ENCODE results near the gene MTMR12.

Gene MTMR12, protein sequence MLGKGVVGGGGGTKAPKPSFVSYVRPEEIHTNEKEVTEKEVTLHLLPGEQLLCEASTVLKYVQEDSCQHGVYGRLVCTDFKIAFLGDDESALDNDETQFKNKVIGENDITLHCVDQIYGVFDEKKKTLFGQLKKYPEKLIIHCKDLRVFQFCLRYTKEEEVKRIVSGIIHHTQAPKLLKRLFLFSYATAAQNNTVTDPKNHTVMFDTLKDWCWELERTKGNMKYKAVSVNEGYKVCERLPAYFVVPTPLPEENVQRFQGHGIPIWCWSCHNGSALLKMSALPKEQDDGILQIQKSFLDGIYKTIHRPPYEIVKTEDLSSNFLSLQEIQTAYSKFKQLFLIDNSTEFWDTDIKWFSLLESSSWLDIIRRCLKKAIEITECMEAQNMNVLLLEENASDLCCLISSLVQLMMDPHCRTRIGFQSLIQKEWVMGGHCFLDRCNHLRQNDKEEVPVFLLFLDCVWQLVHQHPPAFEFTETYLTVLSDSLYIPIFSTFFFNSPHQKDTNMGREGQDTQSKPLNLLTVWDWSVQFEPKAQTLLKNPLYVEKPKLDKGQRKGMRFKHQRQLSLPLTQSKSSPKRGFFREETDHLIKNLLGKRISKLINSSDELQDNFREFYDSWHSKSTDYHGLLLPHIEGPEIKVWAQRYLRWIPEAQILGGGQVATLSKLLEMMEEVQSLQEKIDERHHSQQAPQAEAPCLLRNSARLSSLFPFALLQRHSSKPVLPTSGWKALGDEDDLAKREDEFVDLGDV

DNA sequence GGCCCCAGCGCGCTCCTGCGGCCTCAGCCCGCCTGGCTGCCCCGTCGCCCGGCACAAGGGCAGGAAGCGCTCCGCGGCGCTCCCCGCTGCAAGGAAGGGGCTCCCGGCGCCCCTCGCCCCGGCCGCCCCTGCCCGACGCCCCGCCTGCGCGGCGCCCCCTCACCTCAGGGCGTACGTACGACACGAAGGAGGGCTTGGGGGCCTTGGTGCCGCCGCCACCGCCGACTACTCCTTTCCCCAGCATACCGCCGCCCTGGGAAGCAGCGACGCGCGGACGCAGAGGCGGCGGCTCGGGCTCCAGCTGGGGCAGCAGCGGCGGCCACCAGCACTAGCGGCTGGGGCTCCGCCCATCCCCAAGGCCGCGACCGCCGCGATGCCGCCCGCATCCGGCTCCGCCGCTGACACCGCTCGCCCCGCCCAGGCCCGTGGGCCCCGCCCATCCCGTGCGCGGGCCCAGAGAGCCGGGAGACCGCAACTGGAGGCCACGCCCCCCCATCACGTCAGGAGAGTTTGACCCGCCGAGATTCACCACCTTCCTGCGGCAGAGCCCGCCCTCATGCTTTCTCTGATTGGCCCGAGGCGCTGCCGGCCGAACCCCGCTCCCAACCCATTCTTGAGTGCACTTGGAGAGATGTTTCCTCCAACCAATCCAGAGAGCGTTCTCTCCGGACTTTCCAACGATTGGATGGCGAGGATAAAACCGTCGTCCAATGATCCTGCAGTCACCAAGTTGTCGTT lies at the start of gene MTMR12:
Gene MTMR12 (minus strand): TSS at position 345 of the 738 bp plus-strand sequence. CDS start 101 bp downstream, at position 244.
- peak; percentile 100 for DNase-seq

DNA sequence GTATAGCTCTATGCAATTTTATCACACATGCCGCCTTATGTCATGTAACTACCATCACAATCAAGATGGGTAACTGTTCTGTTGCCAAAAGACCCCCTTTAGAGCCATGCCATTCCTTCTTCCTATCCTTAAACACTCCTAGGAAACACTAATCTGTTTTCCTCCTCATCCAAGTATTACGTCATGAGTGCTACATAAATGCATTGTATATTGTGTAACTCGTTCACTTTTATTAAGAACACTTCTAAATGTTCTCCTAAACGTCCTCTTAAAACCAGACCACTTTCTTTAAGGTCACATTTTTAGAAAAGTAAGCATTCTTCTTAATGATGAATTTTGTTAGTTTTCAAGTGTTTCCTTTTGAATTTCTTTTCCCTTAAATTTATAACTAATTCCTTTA lies 49.8 kb upstream of the MTMR12 start:
- DNase-seq, result no peak

DNA sequence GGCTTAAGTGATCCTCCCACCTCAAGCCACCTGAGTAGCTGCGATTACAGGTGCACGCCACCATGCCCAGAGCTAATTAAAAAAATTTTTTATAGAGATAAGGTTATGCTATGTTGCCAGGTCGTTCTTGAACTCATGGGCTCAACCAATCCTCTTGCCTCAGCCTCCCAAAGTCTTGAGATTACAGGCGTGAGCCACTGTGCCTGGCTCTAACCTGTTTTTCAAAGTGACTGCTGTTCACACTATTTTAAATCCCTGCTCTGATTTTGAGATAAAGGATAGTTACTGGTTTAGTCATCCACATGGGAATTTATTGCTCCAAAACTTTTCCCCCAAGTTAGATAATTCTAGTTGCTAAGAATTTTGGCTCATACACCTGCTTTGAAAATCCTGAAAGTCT lies 48.2 kb upstream of the MTMR12 start:
- DNase-seq, result no peak

DNA sequence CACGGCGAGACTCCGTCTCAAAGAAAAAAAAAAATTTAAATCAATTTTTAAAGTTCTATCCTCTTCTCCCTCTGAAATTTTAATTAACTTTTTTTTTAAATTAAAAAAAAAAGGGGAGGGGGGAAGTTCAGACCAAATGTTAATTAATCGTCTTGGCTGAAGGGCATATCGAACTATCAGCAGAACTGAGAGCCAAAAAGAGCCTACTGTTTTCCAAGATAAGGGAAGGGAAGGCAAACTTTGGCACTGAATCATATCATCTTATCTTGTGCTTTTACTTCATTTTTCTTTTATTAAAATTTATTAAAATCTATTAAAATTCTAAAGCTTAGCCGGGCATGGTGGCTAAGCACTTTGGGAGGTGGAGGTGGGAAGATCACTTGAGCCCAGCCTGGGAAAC lies 45.9 kb upstream of the MTMR12 start:
- no peak for DNase-seq

GRCh38 chr5:32357658-32358057 lies 44.9 kb upstream of the MTMR12 start:
- no peak for DNase-seq

DNA sequence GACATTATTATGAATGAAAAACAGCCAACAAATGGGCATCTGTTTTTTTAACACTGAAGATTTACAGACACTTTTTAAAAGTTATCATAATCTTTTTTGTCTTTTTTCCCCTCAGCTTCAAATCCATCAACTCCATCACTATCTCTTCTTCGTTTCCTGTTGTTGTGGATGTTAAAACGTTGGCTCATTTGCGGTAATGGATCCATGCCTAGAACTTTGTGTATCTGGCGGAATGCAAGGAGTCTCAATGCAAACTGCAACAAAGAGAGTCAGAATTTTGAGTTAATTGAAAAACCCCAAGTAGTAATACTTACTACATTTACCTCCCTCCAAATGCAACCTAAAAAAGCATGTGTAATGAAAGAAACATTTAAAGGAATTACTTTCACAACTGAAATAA lies 42.9 kb upstream of the MTMR12 start:
- DNase-seq, result no peak

DNA sequence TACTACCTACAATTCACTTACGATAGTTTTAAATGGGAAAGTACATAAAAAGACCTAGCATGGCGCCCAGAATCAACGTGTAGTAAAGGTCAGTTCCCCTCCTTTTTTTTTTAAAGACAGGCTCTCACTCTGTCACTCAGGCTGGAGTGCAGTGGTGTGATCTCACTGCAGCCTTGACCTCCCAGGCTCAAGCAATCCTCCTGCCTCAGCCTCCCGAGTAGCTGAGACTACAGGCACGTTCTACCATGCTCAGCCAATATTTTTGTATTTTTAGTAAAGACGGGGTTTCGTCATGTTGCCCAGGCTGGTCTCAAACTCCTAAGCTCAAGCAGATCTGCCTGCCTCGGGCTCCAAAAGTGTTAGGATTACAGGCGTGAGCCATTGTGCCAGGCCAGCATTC lies 40.7 kb upstream of the MTMR12 start:
- no peak for DNase-seq

DNA sequence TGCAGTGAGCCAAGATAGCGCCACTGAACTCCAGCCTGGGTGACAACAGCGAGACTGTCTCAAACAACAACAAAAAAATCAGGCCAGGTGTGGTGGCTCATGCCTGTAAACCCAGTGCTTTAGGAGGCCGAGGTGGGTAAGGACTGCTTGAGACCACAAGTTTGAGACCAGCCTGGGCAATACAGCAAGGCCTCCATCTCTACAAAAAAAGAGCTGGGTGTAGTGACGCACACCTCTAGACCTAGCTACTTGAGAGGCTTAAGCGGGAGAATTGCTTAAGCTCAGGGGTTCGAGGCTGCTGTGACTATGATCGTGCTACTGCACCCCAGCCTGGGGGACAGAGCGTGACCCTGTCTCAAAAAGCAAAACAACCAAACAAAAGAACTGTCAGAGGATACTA lies 39.9 kb upstream of the MTMR12 start:
- DNase-seq, result no peak

GRCh38 chr5:32346869-32347268 lies 34.1 kb upstream of the MTMR12 start:
- DNase-seq, result no peak

DNA sequence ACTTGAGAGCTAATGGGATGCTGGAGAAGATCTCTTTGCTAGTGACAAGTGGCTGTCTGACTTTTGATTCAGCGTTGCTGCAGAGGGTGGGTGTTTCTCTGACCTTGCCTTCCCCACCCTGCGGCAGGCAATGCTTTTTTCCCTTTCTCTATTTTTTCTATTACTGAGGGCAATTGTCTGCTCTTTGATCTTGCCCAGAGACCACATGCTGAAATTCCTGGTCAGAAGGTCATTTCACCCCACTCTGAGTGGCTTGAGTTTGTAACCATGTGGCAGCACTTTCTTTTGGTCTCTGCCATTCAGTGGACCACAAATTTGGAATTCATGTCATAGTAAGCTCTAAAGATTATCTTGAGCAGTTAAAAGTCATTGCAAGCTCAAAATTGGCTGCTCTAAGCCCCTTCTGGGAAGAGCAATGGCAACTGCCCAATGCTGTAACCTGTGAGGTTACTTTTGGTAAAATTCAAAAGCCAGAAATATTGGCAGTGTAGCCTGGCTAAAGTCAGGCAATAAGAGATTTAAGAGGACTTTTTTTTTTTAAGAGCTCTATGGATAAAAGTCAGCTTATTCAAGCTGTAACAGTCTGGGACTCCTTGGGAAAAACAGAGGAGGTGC lies 30.4 kb upstream of the MTMR12 start:
- DNase-seq, result no peak

DNA sequence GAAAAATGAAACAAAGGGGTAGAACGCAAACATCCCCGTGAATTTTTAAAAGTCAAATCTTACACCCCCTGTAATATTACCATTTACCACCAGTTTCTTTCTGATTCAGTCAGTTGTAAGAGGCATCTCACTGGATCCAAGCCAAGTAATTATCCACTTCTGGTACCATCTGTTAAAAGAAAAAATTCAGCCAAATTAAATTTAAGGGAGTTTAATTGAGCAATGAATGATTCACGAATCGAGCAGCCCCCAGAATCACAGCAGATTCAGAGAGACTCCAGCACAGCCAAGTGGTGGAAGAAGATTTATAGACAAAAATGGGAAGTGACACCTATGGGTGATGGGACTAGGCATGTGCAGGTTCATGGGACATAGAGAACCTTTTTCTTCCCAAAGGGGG lies 29.9 kb upstream of the MTMR12 start:
- DNase-seq, result no peak

GRCh38 chr5:32339878-32340277 lies 27.1 kb upstream of the MTMR12 start:
- no peak for DNase-seq

GRCh38 chr5:32339198-32339597 lies 26.5 kb upstream of the MTMR12 start:
- no peak for DNase-seq

DNA sequence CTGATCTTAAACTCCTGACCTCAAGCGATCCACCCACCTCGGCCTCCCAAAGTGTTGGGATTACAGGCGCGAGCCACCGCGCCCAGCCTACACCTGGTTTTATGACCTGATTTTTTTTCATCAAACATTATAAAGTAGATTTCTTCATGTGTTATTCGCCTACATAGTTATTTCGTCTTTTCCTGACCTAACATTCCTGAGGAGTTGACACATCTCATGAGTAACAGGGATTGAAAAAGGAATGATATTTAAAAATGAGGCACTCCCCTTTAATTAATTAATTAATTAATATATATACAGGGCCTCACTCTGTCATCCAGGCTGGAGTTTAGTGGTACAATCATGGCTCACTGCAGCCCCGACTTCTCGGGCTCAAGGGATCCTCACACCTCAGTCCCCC lies 20.2 kb upstream of the MTMR12 start:
- DNase-seq, result no peak

GRCh38 chr5:32332361-32332760 lies 19.6 kb upstream of the MTMR12 start:
- no peak for DNase-seq

DNA sequence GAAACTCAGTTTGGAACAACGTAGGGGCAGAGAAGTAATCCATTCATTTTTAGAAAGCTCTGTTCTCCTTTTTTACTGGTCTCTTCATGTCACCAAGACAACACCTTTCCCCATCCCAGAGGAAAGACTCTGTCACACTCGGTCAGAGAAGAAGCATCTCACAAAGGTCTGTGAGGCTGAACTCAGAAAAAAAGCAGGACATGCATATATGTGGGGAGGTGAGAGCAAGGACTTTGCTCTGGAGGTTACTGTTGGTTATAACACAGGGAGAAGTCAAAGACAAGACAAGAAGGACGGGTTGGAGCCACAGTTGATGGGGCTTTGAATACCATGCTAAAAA lies 19.2 kb upstream of the MTMR12 start:
- DNase-seq, result no peak

- DNase-seq, result peak; percentile 43
Measured at GRCh38 chr5:32331217-32331934, 18.6 kb upstream of the MTMR12 start.

DNA sequence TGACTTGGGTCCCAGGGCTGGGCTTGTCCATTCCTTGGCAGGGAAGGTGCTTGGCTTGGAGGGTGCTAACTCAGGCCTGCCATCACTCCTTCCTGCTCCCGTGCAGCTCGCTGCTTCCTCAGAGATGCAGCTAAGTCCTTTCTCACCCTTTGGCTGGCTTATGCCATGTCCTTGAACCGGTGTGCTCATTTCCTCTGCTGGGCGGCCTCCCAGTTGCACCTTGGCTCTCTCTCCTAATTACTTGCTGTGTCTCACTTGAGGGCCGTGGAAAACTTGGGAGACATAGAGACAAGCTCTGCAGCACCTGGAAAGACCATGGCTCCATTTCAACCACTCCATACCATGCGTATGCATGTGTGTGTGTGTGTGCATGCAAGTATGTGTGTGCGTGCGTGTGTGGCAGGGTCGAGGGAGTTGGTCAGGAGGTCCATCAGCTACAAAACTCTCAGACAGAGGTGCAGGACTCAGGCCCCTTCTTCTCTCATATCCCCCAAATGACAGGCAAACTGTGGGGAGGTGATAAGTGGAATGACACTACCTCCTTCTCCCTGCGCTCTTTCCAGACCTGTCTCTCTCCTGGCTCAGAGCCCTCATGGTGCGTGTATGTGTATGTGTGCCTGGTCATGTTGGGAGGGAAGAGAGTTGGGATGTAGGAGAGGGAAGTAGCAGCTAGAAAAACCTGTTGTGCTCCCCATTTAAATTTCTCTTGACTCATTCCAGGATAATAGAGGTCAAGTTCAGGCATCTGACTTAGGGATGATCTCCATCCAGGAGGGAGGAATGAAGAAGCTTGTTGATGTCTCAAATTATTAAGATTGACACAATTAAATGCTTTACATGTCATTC lies 17.6 kb upstream of the MTMR12 start:
- DNase-seq, result no peak

GRCh38 chr5:32329395-32329834 lies 16.7 kb upstream of the MTMR12 start:
- peak; percentile 60 for DNase-seq

GRCh38 chr5:32326216-32326772 lies 13.6 kb upstream of the MTMR12 start:
- no peak for DNase-seq

- DNase-seq, result no peak
Measured at GRCh38 chr5:32325616-32326015, 12.9 kb upstream of the MTMR12 start.
